GM12872 (cell line): Measurements from ENCODE around the gene ZFHX3.

Experiments used
- CTCF ChIP-seq: IDR thresholded peaks from 3 replicates; pipeline ENCODE4 v1.5.1; 2011; ENCODE audit warnings: low read depth, mild to moderate bottlenecking, low read length, moderate library complexity; ENCODE audit not compliant: insufficient read depth

The ZFHX3 gene

GRCh38 chr16:73025856-73026210 is 22.1 kb downstream of the ZFHX3 start:
- no peak for TF ChIP-seq CTCF

GRCh38 chr16:73025151-73025855 is 22.6 kb downstream of the ZFHX3 start:
- no peak for TF ChIP-seq CTCF

DNA sequence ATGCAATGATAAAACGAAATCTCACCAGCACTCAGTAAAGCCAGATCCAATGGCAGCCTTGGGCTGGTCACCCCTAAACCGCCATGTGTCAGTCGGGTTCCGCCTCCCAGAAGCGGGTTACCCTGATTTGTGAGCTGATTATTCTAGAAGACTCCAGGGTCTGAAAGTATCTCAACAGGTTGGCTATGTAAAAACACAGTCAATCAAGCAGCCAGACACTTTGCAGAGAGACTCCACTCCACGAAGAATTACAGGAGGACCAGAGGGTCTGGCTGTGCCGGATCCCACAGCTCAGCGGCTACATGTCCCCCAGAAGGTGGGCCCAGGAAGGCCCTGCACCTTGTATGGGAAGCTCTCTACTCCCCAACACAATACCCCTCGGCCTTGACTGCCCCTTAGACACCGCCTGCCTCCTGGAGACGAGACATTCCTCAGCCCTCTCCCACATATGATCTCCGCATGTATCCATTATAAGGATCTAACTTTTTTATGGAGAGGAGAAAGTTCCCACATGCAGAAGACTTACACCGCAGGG is 23.3 kb downstream of the ZFHX3 start:
- TF ChIP-seq CTCF: no peak

GRCh38 chr16:73023752-73024570 is 24.0 kb downstream of the ZFHX3 start:
- TF ChIP-seq CTCF: no peak

DNA sequence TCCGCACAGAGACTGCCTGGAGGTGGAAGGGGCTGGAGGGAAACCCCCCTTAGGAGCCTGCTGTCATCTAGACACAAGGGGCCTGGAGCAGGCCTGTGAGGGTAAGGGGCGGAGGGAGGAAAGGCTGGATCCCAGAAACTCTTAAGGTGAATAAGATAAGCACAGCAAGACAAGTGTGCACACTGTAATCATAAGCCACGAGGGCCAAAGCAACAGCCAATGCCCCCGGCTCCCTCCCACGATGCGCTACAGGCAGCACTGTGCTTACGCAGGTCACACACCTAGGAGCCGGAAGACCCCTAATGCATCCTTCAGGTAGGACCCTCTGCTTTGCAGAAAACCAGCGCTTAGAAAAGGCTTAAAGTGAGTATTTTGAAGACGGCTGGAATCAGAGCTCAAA is 24.6 kb downstream of the ZFHX3 start:
- TF ChIP-seq CTCF: no peak

- TF ChIP-seq CTCF: peak; percentile 12; the same call in 1 of the 3 replicates
Observed at GRCh38 chr16:73022534-73022933, 25.4 kb downstream of the ZFHX3 start.

- TF ChIP-seq CTCF: no peak
Observed at GRCh38 chr16:73021866-73022495, 25.9 kb downstream of the ZFHX3 start.
